Spleen (tissue), 7 donors: Measurements from ENCODE around the gene GIT1.

Source experiments
- POLR2A ChIP-seq, 3 donors: fragments of 450-650 bp; IDR thresholded peaks; one replicate each; pipeline ENCODE4 v1.5.1; 2017; ENCODE audit warnings: antibody characterized with exemption in 3 of 3, mild to moderate bottlenecking in 1 of 3
- TF ChIP-seq, protein P1 (sequence below), 11 experiments: fragments of 200-600 bp in 7 of 11; fragments of 450-650 bp in 4 of 11; sonication (generic) in 4 of 11; IDR thresholded peaks in 8 of 11; conservative IDR thresholded peaks in 3 of 11; 1 replicate in 7 of 11; 2 replicates in 4 of 11; pipeline versions ENCODE4 v1.4.0 to v1.8.0; 2016 to 2021; ENCODE audit warnings: antibody characterized with exemption in 11 of 11, inconsistent platforms in 4 of 11, mild to moderate bottlenecking in 1 of 11
- donor health status: DM: no; HTN: no; CAD: no; lungs with moderate emphysema.
- donor health status: DM: no; HTN: no; CAD: no.
- donor health status: DM: no; HTN: no; CAD: no.

DNA sequence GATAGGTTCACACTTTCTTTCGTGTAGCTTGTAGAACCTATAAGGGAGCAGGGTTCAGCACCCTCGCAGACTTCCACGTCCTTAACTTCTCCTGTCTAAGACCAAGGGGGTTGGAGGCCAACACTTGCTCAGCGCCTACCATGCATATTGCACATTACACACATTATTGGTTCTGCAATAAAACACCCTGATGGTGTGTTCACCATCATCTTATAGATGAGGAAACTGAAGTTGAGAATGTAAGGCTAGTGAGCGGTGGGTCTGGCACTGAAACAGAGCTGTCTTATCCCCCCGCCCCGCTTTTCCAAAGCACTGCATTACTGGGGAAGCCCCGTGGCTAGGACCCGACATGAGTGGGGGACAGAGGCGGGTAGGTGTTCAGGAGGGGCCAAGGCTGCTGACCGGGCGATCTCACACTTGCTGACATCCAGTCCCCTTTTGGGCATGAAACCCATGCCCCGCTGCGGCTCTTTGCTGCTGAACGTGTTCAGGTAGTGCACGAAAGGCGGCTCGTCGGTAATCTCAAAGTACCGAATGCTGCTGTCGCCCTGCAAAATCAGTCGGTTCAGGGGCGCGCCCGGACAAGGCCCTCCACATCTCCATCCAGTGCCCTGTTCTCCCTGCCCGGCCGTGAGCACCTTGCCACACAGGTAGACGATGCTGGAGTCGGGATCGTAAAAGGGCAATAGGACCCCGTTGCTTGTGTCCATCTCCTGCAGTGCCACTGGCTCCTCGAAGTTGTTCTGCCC, 27.0 kb upstream of the GIT1 start:
- no peak for TF ChIP-seq POLR2A (IDR thresholded peaks at IDR 0.05)
- TF ChIP-seq, protein P1, sequence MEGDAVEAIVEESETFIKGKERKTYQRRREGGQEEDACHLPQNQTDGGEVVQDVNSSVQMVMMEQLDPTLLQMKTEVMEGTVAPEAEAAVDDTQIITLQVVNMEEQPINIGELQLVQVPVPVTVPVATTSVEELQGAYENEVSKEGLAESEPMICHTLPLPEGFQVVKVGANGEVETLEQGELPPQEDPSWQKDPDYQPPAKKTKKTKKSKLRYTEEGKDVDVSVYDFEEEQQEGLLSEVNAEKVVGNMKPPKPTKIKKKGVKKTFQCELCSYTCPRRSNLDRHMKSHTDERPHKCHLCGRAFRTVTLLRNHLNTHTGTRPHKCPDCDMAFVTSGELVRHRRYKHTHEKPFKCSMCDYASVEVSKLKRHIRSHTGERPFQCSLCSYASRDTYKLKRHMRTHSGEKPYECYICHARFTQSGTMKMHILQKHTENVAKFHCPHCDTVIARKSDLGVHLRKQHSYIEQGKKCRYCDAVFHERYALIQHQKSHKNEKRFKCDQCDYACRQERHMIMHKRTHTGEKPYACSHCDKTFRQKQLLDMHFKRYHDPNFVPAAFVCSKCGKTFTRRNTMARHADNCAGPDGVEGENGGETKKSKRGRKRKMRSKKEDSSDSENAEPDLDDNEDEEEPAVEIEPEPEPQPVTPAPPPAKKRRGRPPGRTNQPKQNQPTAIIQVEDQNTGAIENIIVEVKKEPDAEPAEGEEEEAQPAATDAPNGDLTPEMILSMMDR (IDR thresholded peaks at IDR 0.05 in 8 of 11, conservative IDR thresholded peaks at IDR 0.05 in 3 of 11) = no peak
